Activated naive CD8-positive, alpha-beta T cell treated with anti-CD3 and anti-CD28 coated beads for 36 hours (primary cell): ENCODE measurements around the gene PDLIM5. TPM values are rescaled to one million over a fixed set of nuclear protein-coding genes. Genes with fewer than 3 reads are reported as not detected.

Experiments
- DNase-seq: peaks from one replicate; pipeline ENCODE4 v3.0.0; 2021
- H3K27ac Mint-ChIP-seq: one replicate; pipeline ENCODE4 v1.8.0; 2022; ENCODE audit warnings: mild to moderate bottlenecking, moderate library complexity, mixed read lengths
- H3K27me3 Mint-ChIP-seq: one replicate; pipeline ENCODE4 v1.8.0; 2022; ENCODE audit warnings: mild to moderate bottlenecking, mixed read lengths
- H3K36me3 Mint-ChIP-seq: one replicate; pipeline ENCODE4 v1.8.0; 2021; ENCODE audit warnings: mild to moderate bottlenecking, mixed read lengths
- H3K4me1 Mint-ChIP-seq: one replicate; pipeline ENCODE4 v1.8.0; 2021; ENCODE audit warnings: mixed read lengths
- H3K4me3 Mint-ChIP-seq: one replicate; pipeline ENCODE4 v1.8.0; 2022; ENCODE audit warnings: mild to moderate bottlenecking, moderate library complexity, mixed read lengths
- H3K9me3 Mint-ChIP-seq: one replicate; pipeline ENCODE4 v1.8.0; 2022; ENCODE audit warnings: mixed read lengths
- total RNA-seq, 2 experiments: library from RNA; stranded (reverse); gene quantifications; one replicate each; pipeline ENCODE4 v1.2.3, GENCODE V29; 2021

PDLIM5 gene
- total RNA-seq, 2 experiments from 2014 or later: 15.1 to 17.0 TPM

- Mint-ChIP-seq H3K9me3 (peaks cover 11% of the 10 kb centered on the region), H3K27me3 (no peaks in the 10 kb centered on the region), H3K4me1 (peaks cover 5% of the 10 kb centered on the region), H3K36me3 (peaks cover 7% of the 10 kb centered on the region), H3K27ac (no peak overlapping the region), H3K4me3 (no peak overlapping the region)
- no peak for DNase-seq
Observed at GRCh38 chr4:94558392-94558904, 106.7 kb downstream of the PDLIM5 start.

GRCh38 chr4:94559351-94559806 is 107.6 kb downstream of the PDLIM5 start:
- Mint-ChIP-seq H3K27ac (no peak overlapping the region), H3K27me3 (no peaks in the 10 kb centered on the region), H3K4me3 (no peak overlapping the region), H3K4me1 (peaks cover 5% of the 10 kb centered on the region), H3K36me3 (peaks cover 7% of the 10 kb centered on the region), H3K9me3 (peaks cover 11% of the 10 kb centered on the region)
- no peak for DNase-seq

- peaks cover 7% of the 10 kb centered on the region for H3K9me3 Mint-ChIP-seq
- no peak overlapping the region for H3K27ac Mint-ChIP-seq
- H3K4me1 Mint-ChIP-seq: peaks cover 5% of the 10 kb centered on the region
- no peak overlapping the region for H3K4me3 Mint-ChIP-seq
- no peaks in the 10 kb centered on the region for H3K27me3 Mint-ChIP-seq
- no peak for DNase-seq
- peaks cover 7% of the 10 kb centered on the region for H3K36me3 Mint-ChIP-seq
Observed at GRCh38 chr4:94561249-94562024, 109.7 kb downstream of the PDLIM5 start.

- no peak for DNase-seq
- no peak overlapping the region for H3K4me3 Mint-ChIP-seq
- peaks cover 3% of the 10 kb centered on the region for H3K36me3 Mint-ChIP-seq
- peaks cover 5% of the 10 kb centered on the region for H3K4me1 Mint-ChIP-seq
- H3K9me3 Mint-ChIP-seq: no peaks in the 10 kb centered on the region
- H3K27me3 Mint-ChIP-seq: no peaks in the 10 kb centered on the region
- H3K27ac Mint-ChIP-seq: no peak overlapping the region
Observed at GRCh38 chr4:94562285-94562684, 110.5 kb downstream of the PDLIM5 start.

- Mint-ChIP-seq H3K9me3 (no peaks in the 10 kb centered on the region), H3K4me3 (no peak overlapping the region), H3K4me1 (peaks cover 9% of the 10 kb centered on the region), H3K36me3 (no peaks in the 10 kb centered on the region), H3K27me3 (no peaks in the 10 kb centered on the region), H3K27ac (no peak overlapping the region)
- DNase-seq: no peak
Observed at GRCh38 chr4:94564252-94564651, 112.5 kb downstream of the PDLIM5 start.

- H3K36me3 Mint-ChIP-seq: no peaks in the 10 kb centered on the region
- H3K27ac Mint-ChIP-seq: no peak overlapping the region
- H3K27me3 Mint-ChIP-seq: no peaks in the 10 kb centered on the region
- peaks cover 8% of the 10 kb centered on the region for H3K4me1 Mint-ChIP-seq
- no peak overlapping the region for H3K4me3 Mint-ChIP-seq
- no peak for DNase-seq
- no peaks in the 10 kb centered on the region for H3K9me3 Mint-ChIP-seq
Observed at GRCh38 chr4:94566420-94566819, 114.7 kb downstream of the PDLIM5 start.

GRCh38 chr4:94567811-94568210 is 116.1 kb downstream of the PDLIM5 start:
- no peaks in the 10 kb centered on the region for H3K9me3 Mint-ChIP-seq
- no peak for DNase-seq
- no peaks in the 10 kb centered on the region for H3K36me3 Mint-ChIP-seq
- H3K4me1 Mint-ChIP-seq: peaks cover 4% of the 10 kb centered on the region
- no peak overlapping the region for H3K27ac Mint-ChIP-seq
- H3K27me3 Mint-ChIP-seq: no peaks in the 10 kb centered on the region
- H3K4me3 Mint-ChIP-seq: no peak overlapping the region

- no peak overlapping the region for H3K27ac Mint-ChIP-seq
- no peak overlapping the region for H3K4me3 Mint-ChIP-seq
- no peaks in the 10 kb centered on the region for H3K9me3 Mint-ChIP-seq
- DNase-seq: no peak
- peaks cover 4% of the 10 kb centered on the region for H3K4me1 Mint-ChIP-seq
- peaks cover 2% of the 10 kb centered on the region for H3K36me3 Mint-ChIP-seq
- no peaks in the 10 kb centered on the region for H3K27me3 Mint-ChIP-seq
Observed at GRCh38 chr4:94570558-94570957, 118.8 kb downstream of the PDLIM5 start.

- peaks cover 2% of the 10 kb centered on the region for H3K36me3 Mint-ChIP-seq
- DNase-seq: no peak
- peaks cover 4% of the 10 kb centered on the region for H3K4me1 Mint-ChIP-seq
- H3K9me3 Mint-ChIP-seq: no peaks in the 10 kb centered on the region
- no peak overlapping the region for H3K4me3 Mint-ChIP-seq
- no peaks in the 10 kb centered on the region for H3K27me3 Mint-ChIP-seq
- H3K27ac Mint-ChIP-seq: no peak overlapping the region
Observed at GRCh38 chr4:94571298-94571697, 119.6 kb downstream of the PDLIM5 start.

- Mint-ChIP-seq H3K4me3 (no peak overlapping the region), H3K27me3 (no peaks in the 10 kb centered on the region), H3K9me3 (no peaks in the 10 kb centered on the region), H3K27ac (no peak overlapping the region), H3K36me3 (peaks cover 2% of the 10 kb centered on the region), H3K4me1 (peaks cover 4% of the 10 kb centered on the region)
- no peak for DNase-seq
Observed at GRCh38 chr4:94571715-94572114, 120.0 kb downstream of the PDLIM5 start.

- no peak overlapping the region for H3K27ac Mint-ChIP-seq
- peaks cover 2% of the 10 kb centered on the region for H3K36me3 Mint-ChIP-seq
- no peak for DNase-seq
- H3K4me1 Mint-ChIP-seq: no peaks in the 10 kb centered on the region
- H3K4me3 Mint-ChIP-seq: no peak overlapping the region
- H3K27me3 Mint-ChIP-seq: no peaks in the 10 kb centered on the region
- H3K9me3 Mint-ChIP-seq: no peaks in the 10 kb centered on the region
Observed at GRCh38 chr4:94574050-94574449, 122.3 kb downstream of the PDLIM5 start.

GRCh38 chr4:94574616-94575015 is 122.9 kb downstream of the PDLIM5 start:
- H3K36me3 Mint-ChIP-seq: peaks cover 2% of the 10 kb centered on the region
- no peaks in the 10 kb centered on the region for H3K4me1 Mint-ChIP-seq
- H3K27ac Mint-ChIP-seq: no peak overlapping the region
- DNase-seq: no peak
- no peaks in the 10 kb centered on the region for H3K9me3 Mint-ChIP-seq
- no peak overlapping the region for H3K4me3 Mint-ChIP-seq
- no peaks in the 10 kb centered on the region for H3K27me3 Mint-ChIP-seq

GRCh38 chr4:94575652-94576051 is 123.9 kb downstream of the PDLIM5 start:
- H3K4me3 Mint-ChIP-seq: no peak overlapping the region
- peaks cover 2% of the 10 kb centered on the region for H3K36me3 Mint-ChIP-seq
- DNase-seq: no peak
- no peaks in the 10 kb centered on the region for H3K27me3 Mint-ChIP-seq
- no peak overlapping the region for H3K27ac Mint-ChIP-seq
- H3K4me1 Mint-ChIP-seq: no peaks in the 10 kb centered on the region
- no peaks in the 10 kb centered on the region for H3K9me3 Mint-ChIP-seq

- Mint-ChIP-seq H3K4me1 (no peaks in the 10 kb centered on the region), H3K27ac (no peak overlapping the region), H3K9me3 (no peaks in the 10 kb centered on the region), H3K36me3 (peaks cover 2% of the 10 kb centered on the region), H3K27me3 (no peaks in the 10 kb centered on the region), H3K4me3 (no peak overlapping the region)
- no peak for DNase-seq
Observed at GRCh38 chr4:94576210-94576609, 124.5 kb downstream of the PDLIM5 start.

GRCh38 chr4:94577136-94577535 is 125.4 kb downstream of the PDLIM5 start:
- Mint-ChIP-seq H3K4me3 (no peak overlapping the region), H3K27ac (no peak overlapping the region), H3K9me3 (no peaks in the 10 kb centered on the region), H3K4me1 (no peaks in the 10 kb centered on the region), H3K27me3 (no peaks in the 10 kb centered on the region), H3K36me3 (peaks cover 2% of the 10 kb centered on the region)
- DNase-seq: no peak

GRCh38 chr4:94578195-94578594 is 126.5 kb downstream of the PDLIM5 start:
- no peak overlapping the region for H3K27ac Mint-ChIP-seq
- H3K4me3 Mint-ChIP-seq: no peak overlapping the region
- no peak for DNase-seq
- peaks cover 2% of the 10 kb centered on the region for H3K36me3 Mint-ChIP-seq
- no peaks in the 10 kb centered on the region for H3K4me1 Mint-ChIP-seq
- H3K9me3 Mint-ChIP-seq: no peaks in the 10 kb centered on the region
- H3K27me3 Mint-ChIP-seq: no peaks in the 10 kb centered on the region
